ENCODE data around the gene PIPOX.

The PIPOX gene

GRCh38 chr17:29093090-29093871 lies 50.3 kb downstream of the PIPOX start:
- Histone ChIP-seq H3K27me3 (ENCODE audit: control insufficient read depth in 3 of 3, insufficient read depth in 3 of 3, low read depth in 1 of 3, low read length in 3 of 3) (no peaks in the 10 kb centered on the region), H4K91ac (ENCODE audit: low read depth, low read length, poor library complexity) (no peak overlapping the region), H2BK5ac (ENCODE audit: low read length) (no peak overlapping the region), H3K4me3 (ENCODE audit: low read length in 2 of 2) (no peak overlapping the region), H3K4ac (ENCODE audit: low read length) (no peak overlapping the region), H3K18ac (ENCODE audit: low read length) (no peak overlapping the region), H3K9me3 (replicated peaks in 1 of 2; ENCODE audit: control insufficient read depth in 2 of 2, insufficient read depth in 1 of 2, low read depth in 1 of 2, low read length in 2 of 2) (no peaks in the 10 kb centered on the region), H3K23ac (ENCODE audit: low read depth, low read length, poor library complexity) (no peak overlapping the region), H2AK5ac (ENCODE audit: low read depth, low read length) (no peak overlapping the region), H2BK15ac (ENCODE audit: low read length) (no peak overlapping the region), H2AFZ (ENCODE audit: low read length) (no peak overlapping the region), H3K4me1 (ENCODE audit: control insufficient read depth in 2 of 2, insufficient read depth in 1 of 2, low read depth in 1 of 2, low read length in 2 of 2) (peaks cover 7 to 19% of the 10 kb centered on the region in 2 donors), H3K4me2 (ENCODE audit: insufficient read depth, low read length, poor library complexity, severe bottlenecking) (no peak overlapping the region), H2BK12ac (ENCODE audit: low read length) (no peak overlapping the region), H2BK120ac (ENCODE audit: low read depth, low read length) (peak overlapping the region; percentile 24), H3K36me3 (replicated peaks in 1 of 2; ENCODE audit: control insufficient read depth in 2 of 2, insufficient read depth in 2 of 2, low read length in 2 of 2) (peaks cover 33 to 80% of the 10 kb centered on the region in 2 donors), H3K14ac (ENCODE audit: low read length) (no peak overlapping the region), H3K79me1 (ENCODE audit: low read depth, low read length) (no peaks in the 10 kb centered on the region), H3K27ac (replicated peaks; ENCODE audit: low read length) (no peak overlapping the region), H4K8ac (ENCODE audit: low read depth, low read length) (peak overlapping the region; percentile 50), H3K9ac (ENCODE audit: low read depth, low read length, poor library complexity) (no peak overlapping the region)
- no peak for DNase-seq (ENCODE audit: low spot score)
- WGBS, 2 donors (ENCODE audit: extremely low coverage in 2 of 2, insufficient read length in 2 of 2, insufficient replicate concordance in 1 of 2): no CpG with 5 or more reads among the region's 20 CpGs

DNA sequence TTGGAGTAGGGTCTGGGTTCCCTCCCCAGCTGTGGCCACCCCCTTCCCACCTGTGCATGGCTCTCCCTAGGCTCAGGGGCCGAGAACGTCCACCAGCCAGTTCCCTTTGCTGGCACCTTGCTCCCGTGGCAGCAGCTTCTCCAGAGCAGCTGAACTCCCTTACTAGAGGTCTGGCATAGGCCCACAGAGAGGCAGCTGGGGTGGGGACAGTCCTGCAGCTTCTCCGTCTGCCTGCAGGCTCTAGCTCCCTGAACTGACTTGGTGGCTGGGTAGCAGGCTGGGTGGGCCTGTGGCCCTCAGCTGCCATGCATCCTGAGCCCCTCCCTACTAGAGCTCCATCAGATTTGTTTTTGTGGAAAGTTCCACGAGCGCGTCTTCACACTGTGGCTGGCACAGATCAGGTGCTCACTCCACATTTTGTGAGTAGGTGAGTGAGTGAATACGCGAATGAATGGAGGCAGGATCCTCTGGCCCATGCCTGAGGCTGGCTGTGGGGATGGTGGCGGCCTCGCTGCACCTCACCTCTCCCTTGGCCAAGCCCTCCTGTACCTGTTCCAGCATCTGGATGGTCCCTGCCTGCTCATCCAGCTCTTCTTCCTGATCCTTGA lies 51.3 kb downstream of the PIPOX start:
- Histone ChIP-seq H3K14ac (ENCODE audit: low read length) (no peak overlapping the region), H4K91ac (ENCODE audit: low read depth, low read length, poor library complexity) (no peak overlapping the region), H3K4me1 (ENCODE audit: control insufficient read depth in 2 of 2, insufficient read depth in 1 of 2, low read depth in 1 of 2, low read length in 2 of 2) (peaks cover 7 to 19% of the 10 kb centered on the region in 2 donors), H2AFZ (ENCODE audit: low read length) (no peak overlapping the region), H3K4me3 (ENCODE audit: low read length in 2 of 2) (no peak overlapping the region), H4K8ac (ENCODE audit: low read depth, low read length) (no peak overlapping the region), H3K27me3 (ENCODE audit: control insufficient read depth in 3 of 3, insufficient read depth in 3 of 3, low read depth in 1 of 3, low read length in 3 of 3) (no peaks in the 10 kb centered on the region), H2BK15ac (ENCODE audit: low read length) (no peak overlapping the region), H3K79me1 (ENCODE audit: low read depth, low read length) (no peaks in the 10 kb centered on the region), H3K4ac (ENCODE audit: low read length) (no peak overlapping the region), H2AK5ac (ENCODE audit: low read depth, low read length) (no peak overlapping the region), H3K23ac (ENCODE audit: low read depth, low read length, poor library complexity) (no peak overlapping the region), H3K36me3 (replicated peaks in 1 of 2; ENCODE audit: control insufficient read depth in 2 of 2, insufficient read depth in 2 of 2, low read length in 2 of 2) (peaks cover 33 to 82% of the 10 kb centered on the region in 2 donors), H3K4me2 (ENCODE audit: insufficient read depth, low read length, poor library complexity, severe bottlenecking) (no peak overlapping the region), H2BK5ac (ENCODE audit: low read length) (no peak overlapping the region), H3K9me3 (replicated peaks in 1 of 2; ENCODE audit: control insufficient read depth in 2 of 2, insufficient read depth in 1 of 2, low read depth in 1 of 2, low read length in 2 of 2) (no peaks in the 10 kb centered on the region), H3K9ac (ENCODE audit: low read depth, low read length, poor library complexity) (no peak overlapping the region), H2BK120ac (ENCODE audit: low read depth, low read length) (no peak overlapping the region), H2BK12ac (ENCODE audit: low read length) (no peak overlapping the region), H3K27ac (replicated peaks; ENCODE audit: low read length) (no peak overlapping the region), H3K18ac (ENCODE audit: low read length) (no peak overlapping the region)
- no CpG with 5 or more reads among the region's 11 CpGs for WGBS, 2 donors (ENCODE audit: extremely low coverage in 2 of 2, insufficient read length in 2 of 2, insufficient replicate concordance in 1 of 2)
- no peak for DNase-seq (ENCODE audit: low spot score)

GRCh38 chr17:29095439-29095838 lies 52.5 kb downstream of the PIPOX start:
- Histone ChIP-seq H2AK5ac (ENCODE audit: low read depth, low read length) (no peak overlapping the region), H2BK120ac (ENCODE audit: low read depth, low read length) (no peak overlapping the region), H3K79me1 (ENCODE audit: low read depth, low read length) (no peaks in the 10 kb centered on the region), H3K9me3 (replicated peaks in 1 of 2; ENCODE audit: control insufficient read depth in 2 of 2, insufficient read depth in 1 of 2, low read depth in 1 of 2, low read length in 2 of 2) (no peaks in the 10 kb centered on the region), H2AFZ (ENCODE audit: low read length) (no peak overlapping the region), H3K27me3 (ENCODE audit: control insufficient read depth in 3 of 3, insufficient read depth in 3 of 3, low read depth in 1 of 3, low read length in 3 of 3) (no peaks in the 10 kb centered on the region), H3K4me1 (ENCODE audit: control insufficient read depth in 2 of 2, insufficient read depth in 1 of 2, low read depth in 1 of 2, low read length in 2 of 2) (peaks cover 7 to 16% of the 10 kb centered on the region in 2 donors), H2BK5ac (ENCODE audit: low read length) (no peak overlapping the region), H3K4me2 (ENCODE audit: insufficient read depth, low read length, poor library complexity, severe bottlenecking) (no peak overlapping the region), H3K4ac (ENCODE audit: low read length) (no peak overlapping the region), H3K36me3 (replicated peaks in 1 of 2; ENCODE audit: control insufficient read depth in 2 of 2, insufficient read depth in 2 of 2, low read length in 2 of 2) (peaks cover 33 to 78% of the 10 kb centered on the region in 2 donors), H2BK12ac (ENCODE audit: low read length) (no peak overlapping the region), H3K27ac (replicated peaks; ENCODE audit: low read length) (no peak overlapping the region), H3K18ac (ENCODE audit: low read length) (no peak overlapping the region), H3K9ac (ENCODE audit: low read depth, low read length, poor library complexity) (no peak overlapping the region), H2BK15ac (ENCODE audit: low read length) (no peak overlapping the region), H4K8ac (ENCODE audit: low read depth, low read length) (no peak overlapping the region), H3K23ac (ENCODE audit: low read depth, low read length, poor library complexity) (no peak overlapping the region), H3K14ac (ENCODE audit: low read length) (no peak overlapping the region), H3K4me3 (ENCODE audit: low read length in 2 of 2) (no peak overlapping the region), H4K91ac (ENCODE audit: low read depth, low read length, poor library complexity) (no peak overlapping the region)
- no CpG with 5 or more reads among the region's 6 CpGs for WGBS, 2 donors (ENCODE audit: extremely low coverage in 2 of 2, insufficient read length in 2 of 2, insufficient replicate concordance in 1 of 2)
- DNase-seq (ENCODE audit: low spot score): no peak

GRCh38 chr17:29096094-29096493 lies 53.2 kb downstream of the PIPOX start:
- Histone ChIP-seq H3K18ac (ENCODE audit: low read length) (no peak overlapping the region), H2BK5ac (ENCODE audit: low read length) (no peak overlapping the region), H4K91ac (ENCODE audit: low read depth, low read length, poor library complexity) (no peak overlapping the region), H3K4me2 (ENCODE audit: insufficient read depth, low read length, poor library complexity, severe bottlenecking) (no peak overlapping the region), H4K8ac (ENCODE audit: low read depth, low read length) (no peak overlapping the region), H3K79me1 (ENCODE audit: low read depth, low read length) (no peaks in the 10 kb centered on the region), H3K4ac (ENCODE audit: low read length) (no peak overlapping the region), H2BK120ac (ENCODE audit: low read depth, low read length) (no peak overlapping the region), H3K36me3 (replicated peaks in 1 of 2; ENCODE audit: control insufficient read depth in 2 of 2, insufficient read depth in 2 of 2, low read length in 2 of 2) (peaks cover 33 to 75% of the 10 kb centered on the region in 2 donors), H2AK5ac (ENCODE audit: low read depth, low read length) (no peak overlapping the region), H3K4me1 (ENCODE audit: control insufficient read depth in 2 of 2, insufficient read depth in 1 of 2, low read depth in 1 of 2, low read length in 2 of 2) (peaks cover 4 to 9% of the 10 kb centered on the region in 2 donors), H3K9me3 (replicated peaks in 1 of 2; ENCODE audit: control insufficient read depth in 2 of 2, insufficient read depth in 1 of 2, low read depth in 1 of 2, low read length in 2 of 2) (no peaks in the 10 kb centered on the region), H3K4me3 (ENCODE audit: low read length in 2 of 2) (no peak overlapping the region), H2BK15ac (ENCODE audit: low read length) (no peak overlapping the region), H3K23ac (ENCODE audit: low read depth, low read length, poor library complexity) (no peak overlapping the region), H3K14ac (ENCODE audit: low read length) (no peak overlapping the region), H2BK12ac (ENCODE audit: low read length) (no peak overlapping the region), H2AFZ (ENCODE audit: low read length) (no peak overlapping the region), H3K9ac (ENCODE audit: low read depth, low read length, poor library complexity) (no peak overlapping the region), H3K27ac (replicated peaks; ENCODE audit: low read length) (no peak overlapping the region), H3K27me3 (ENCODE audit: control insufficient read depth in 3 of 3, insufficient read depth in 3 of 3, low read depth in 1 of 3, low read length in 3 of 3) (no peaks in the 10 kb centered on the region)
- no peak for DNase-seq (ENCODE audit: low spot score)
- WGBS, 2 donors (ENCODE audit: extremely low coverage in 2 of 2, insufficient read length in 2 of 2, insufficient replicate concordance in 1 of 2): no CpG with 5 or more reads among the region's 6 CpGs

Data from neuronal stem cell (in vitro differentiated cells).